Heart left ventricle (tissue), 13 donors: ENCODE data around the gene SNX22.

Source experiments
- POLR2A ChIP-seq, 2 donors: fragments of 450-650 bp; IDR thresholded peaks; one replicate each; pipeline ENCODE4 v1.6.1; 2017; ENCODE audit warnings: antibody characterized with exemption in 2 of 2, mild to moderate bottlenecking in 2 of 2, moderate library complexity in 2 of 2
- TF ChIP-seq, protein P1 (sequence below), 12 donors: fragments of 200-600 bp; sonication (generic) in 4 of 12; IDR thresholded peaks; one replicate each; pipeline versions ENCODE4 v1.5.0 to v1.8.0; 2018 to 2022; ENCODE audit warnings: antibody characterized with exemption in 12 of 12, mild to moderate bottlenecking in 5 of 12
- donor health status: ischemic (EF 13 %, LVEDD 7.1; RV severe dilation, severe dysfunction).
- donor health status: DM: no; HTN: yes; CAD: no.
- donor health status: DM: no; HTN: no; CAD: no.
- donor health status: ischemic (EF 25% LVEDD 6.9; RV normal size, moderate dysfunction).
- donor health status: ischemic (EF 25% LVEDD 5.7; RV mildly dilated, moderate dysfunction).
- donor health status: ischemic (EF 35%, LVEDD 5.7; RV mildly dilated, moderate dysfunction).
- donor health status: nonischemic (EF 11% LVEDD 7.7; RV severe dilation, severe dysfunction).
- donor health status: DM: yes; HTN: yes; CAD: no.
- donor health status: PGD.
- donor health status: ischemic (EF 29% LVEDD 5.4; RV normal size, mild dysfunction).
- donor health status: nonischemic (EF 23%, LVEDD 6.1; RV moderate dilation, normal function).

DNA sequence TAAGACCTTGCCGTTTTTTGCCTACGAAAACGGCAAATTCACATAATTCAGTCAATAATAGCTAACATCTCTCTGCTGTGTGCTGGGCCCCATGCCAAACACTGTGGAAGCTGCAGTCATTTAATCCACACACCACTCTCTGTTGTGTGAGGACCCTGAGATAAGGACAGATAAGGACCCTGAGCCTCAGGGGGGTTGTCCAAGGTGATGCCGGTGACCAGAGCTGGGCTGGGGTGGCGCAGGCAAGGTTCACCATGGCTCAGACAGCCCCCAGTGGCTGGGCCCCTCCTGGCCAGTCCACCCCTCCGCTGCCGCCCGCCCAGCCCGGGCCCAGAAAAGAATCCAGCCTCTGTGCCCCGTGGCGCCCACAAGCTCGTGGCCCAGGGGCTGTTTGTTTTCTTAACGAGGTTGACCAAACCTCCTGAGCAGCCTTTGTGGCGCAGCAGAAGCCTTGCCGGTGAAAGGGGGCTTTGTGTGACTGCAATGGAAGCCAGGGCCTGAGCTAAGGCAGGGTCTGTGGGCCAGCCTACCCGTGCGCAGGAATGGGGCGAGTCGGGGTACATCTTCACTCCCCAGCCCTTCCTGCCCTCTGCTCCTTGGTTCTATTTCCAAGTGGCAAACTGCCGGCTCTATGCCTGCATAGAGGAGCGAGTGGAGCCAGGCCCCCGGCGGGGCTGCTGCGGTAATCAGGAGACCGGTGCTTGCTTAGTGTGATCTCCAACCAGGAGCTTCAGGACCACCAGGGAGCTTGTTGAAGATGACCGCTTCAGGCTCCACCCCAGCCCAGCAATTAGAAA, 4.4 kb upstream of the SNX22 start:
- no peak for TF ChIP-seq POLR2A (IDR thresholded peaks at IDR 0.05)
- TF ChIP-seq, protein P1, sequence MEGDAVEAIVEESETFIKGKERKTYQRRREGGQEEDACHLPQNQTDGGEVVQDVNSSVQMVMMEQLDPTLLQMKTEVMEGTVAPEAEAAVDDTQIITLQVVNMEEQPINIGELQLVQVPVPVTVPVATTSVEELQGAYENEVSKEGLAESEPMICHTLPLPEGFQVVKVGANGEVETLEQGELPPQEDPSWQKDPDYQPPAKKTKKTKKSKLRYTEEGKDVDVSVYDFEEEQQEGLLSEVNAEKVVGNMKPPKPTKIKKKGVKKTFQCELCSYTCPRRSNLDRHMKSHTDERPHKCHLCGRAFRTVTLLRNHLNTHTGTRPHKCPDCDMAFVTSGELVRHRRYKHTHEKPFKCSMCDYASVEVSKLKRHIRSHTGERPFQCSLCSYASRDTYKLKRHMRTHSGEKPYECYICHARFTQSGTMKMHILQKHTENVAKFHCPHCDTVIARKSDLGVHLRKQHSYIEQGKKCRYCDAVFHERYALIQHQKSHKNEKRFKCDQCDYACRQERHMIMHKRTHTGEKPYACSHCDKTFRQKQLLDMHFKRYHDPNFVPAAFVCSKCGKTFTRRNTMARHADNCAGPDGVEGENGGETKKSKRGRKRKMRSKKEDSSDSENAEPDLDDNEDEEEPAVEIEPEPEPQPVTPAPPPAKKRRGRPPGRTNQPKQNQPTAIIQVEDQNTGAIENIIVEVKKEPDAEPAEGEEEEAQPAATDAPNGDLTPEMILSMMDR (IDR thresholded peaks at IDR 0.05), result no peak
